Sciatic nerve (tissue), 2 donors: ENCODE measurements around the gene INPP5K. TPM values are rescaled to one million over a fixed set of nuclear protein-coding genes. Genes with fewer than 3 reads are reported as not detected.
"Not testable (repeated sequence)": the region's sequence is repeated elsewhere in the genome, so short reads cannot be mapped to it uniquely, and the experiment has no call there.

Experiments
- ATAC-seq: fragments of 200-7000 bp; cut with Tn5 transposase; one replicate; pipeline ENCODE4 v1.9.1; 2020; ENCODE audit warnings: mild to moderate bottlenecking, moderate library complexity
- DNase-seq: peaks from one replicate; pipeline ENCODE4 v3.0.0-alpha.2; 2020; ENCODE audit warnings: low spot score
- intact Hi-C: fragments of 100-400 bp; cut with DNase I; formaldehyde crosslinking; loops from one replicate; pipeline ENCODE4 v1.14.2; 2022
- total RNA-seq: library from RNA; stranded (reverse); fragmentation: NEBNext Ultra II Directional; extraction: Animal tissue kit (Norgen Biotek cat#: 25700); gene quantifications from one replicate; pipeline ENCODE4 v1.2.1, GENCODE V29; 2021
- donor health status: DM: no; HTN: no; CAD: no.
- donor health status: DM: no; HTN: no; CAD: no.

INPP5K gene
- total RNA-seq, 1 donor from 2014 or later, result 46.5 TPM

DNA sequence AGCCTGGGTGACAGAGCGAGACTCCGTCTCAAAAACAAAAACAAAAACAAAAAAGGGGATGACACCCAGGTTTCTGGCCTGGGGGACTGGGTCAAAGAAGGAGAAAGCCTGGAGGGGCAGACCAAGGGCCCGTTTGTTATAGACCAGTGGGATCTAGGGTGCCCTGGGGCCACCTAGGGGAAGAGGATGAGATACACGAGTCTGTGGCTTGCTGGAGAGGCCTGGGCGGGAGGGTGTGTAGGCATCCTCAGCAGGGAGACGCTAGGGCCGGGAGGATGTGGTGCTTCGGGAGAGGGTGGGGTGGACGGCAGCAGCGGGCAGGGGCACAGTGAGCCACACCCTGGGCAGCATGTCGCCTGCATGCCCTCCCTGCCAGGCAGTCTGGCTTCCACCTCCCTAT lies 43.2 kb downstream of the INPP5K start:
- intact Hi-C loops, result no loop called here
- ATAC-seq (no peak), DNase-seq (no peak)

DNA sequence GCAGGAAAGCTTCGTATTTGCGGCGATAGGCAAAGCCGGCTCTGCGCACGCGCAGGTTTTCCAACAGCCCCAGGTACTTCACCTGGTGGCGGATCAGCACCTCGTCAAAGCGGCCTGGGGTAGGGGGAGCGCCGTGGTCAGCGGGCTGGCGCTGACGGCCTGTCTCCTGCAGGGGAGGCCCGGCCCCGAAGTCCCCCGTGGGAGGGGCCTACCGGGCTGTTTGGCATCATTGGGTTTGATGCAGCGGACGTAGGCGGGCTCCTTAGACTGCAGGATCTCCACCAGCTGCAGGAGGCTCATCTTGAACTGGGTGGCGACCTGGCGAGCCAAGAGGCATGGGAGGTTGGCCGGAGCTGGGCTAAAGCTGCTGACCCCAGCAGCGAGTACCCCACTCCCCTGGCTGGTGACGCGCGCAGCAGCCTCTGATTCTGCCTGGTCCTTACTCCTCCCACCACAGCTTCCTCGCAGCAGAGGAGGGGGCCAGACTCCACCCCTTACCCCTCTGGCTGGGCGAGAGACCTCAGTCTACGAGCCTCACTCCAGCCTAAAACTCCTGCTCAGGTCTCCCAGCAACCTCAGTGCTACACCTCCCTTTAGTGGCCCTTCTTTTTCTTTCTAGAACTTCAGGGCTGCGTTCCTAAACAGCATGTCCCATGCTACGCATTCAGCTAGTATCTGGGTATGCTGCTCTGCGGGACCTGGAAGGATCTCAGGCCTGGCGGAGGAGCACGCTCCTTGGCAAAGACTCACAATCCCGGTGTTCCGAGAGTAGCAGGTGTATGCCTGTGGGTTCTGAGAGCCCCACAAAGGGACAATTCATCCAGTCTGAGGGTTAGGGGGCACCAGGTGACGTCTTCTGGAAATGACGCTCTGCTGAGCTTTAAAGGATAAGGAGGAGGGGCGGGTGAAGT lies 44.2 kb downstream of the INPP5K start:
- no peak for DNase-seq
- no peak for ATAC-seq
- intact Hi-C loops, result no loop called here

DNA sequence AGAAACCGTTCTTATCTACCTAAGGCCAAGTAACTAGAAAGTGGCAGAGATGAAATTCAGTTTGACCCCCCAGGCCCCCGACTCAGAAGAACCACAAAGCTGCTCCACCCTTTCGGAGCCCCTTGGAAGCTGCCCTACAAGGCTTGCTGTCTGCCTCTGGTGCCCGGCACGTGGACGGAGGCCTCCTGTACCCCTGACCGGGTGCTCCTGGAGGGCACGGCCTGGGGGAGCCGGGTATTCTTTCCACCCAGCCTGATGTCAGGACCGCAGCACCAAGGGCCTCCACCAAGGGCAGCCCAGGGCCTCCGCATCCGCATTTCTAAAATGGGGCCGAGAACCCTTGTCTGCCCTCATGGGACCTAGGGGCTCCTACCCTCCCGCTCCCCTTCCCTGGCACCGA lies 44.9 kb downstream of the INPP5K start:
- DNase-seq (no peak), ATAC-seq (no peak)
- intact Hi-C loops, result no loop called here

DNA sequence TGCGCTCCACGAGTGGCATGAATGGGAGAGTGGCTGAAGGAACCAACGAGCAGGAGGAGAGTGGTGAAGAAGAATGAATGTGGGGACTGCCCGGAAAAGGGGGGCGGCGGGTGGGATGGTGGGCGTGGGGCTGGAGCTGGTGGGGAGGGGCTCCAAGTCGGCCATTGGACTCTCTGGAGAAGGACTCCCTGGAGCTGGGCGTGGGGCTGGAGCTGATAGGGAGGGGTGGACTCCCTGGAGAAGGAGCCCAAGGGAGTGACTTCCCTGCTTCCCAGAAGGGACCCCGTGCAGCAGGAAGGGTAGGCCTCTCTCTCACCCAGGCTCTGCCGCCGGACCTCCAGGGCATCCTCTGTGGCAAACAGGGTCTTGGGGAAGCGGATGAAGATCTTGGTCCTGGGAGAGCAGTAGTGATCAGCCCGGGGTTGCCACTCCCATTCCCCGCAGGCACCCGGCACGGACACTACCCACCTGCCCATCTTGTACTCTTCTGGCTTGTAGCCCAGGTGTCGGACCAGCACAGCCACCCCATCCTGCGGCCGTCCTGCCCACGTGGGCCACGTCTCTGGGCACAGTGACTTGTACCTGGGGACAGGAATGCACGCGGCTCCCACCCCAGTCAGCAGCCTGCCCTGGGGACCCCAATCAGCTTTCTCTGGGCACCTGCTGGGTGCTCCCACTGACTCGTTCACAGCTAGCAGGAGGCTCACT lies 45.5 kb downstream of the INPP5K start:
- intact Hi-C loops, result no loop called here
- no peak for ATAC-seq
- no peak for DNase-seq

DNA sequence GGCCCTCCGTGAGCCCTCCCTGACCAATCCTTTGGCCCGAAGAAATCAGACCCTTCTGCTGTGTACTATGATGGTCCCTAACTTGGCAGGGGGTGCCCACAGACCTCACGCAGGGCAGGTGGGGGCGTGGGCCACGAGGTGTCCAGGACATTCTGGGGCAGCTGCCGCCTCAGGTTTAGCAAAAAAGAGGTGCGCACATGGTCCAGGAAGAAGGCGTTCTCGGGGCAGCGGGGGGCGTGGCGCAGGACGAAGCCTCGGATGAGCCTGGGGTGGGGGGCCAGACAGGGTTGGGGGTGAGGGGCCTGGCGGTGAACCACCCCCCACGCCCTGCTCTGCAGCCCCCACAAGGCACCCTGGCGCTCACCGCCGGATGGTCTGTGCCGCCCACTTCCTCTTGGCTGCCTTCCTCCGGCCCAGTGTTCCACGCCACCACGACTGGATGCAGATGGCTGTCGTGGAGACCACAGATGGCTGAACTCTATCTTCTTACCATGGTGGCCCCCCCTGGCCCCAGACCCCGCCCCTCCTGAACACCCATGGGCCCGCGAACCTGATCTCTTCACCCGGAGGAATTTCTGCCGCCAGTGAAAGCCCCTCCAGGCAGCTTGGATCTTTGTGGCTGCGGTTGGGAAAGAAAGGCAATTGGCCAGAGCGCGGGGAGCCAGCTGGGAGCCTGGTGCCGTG lies 46.2 kb downstream of the INPP5K start:
- intact Hi-C loops, result no loop called here
- DNase-seq (no peak), ATAC-seq (no peak)

DNA sequence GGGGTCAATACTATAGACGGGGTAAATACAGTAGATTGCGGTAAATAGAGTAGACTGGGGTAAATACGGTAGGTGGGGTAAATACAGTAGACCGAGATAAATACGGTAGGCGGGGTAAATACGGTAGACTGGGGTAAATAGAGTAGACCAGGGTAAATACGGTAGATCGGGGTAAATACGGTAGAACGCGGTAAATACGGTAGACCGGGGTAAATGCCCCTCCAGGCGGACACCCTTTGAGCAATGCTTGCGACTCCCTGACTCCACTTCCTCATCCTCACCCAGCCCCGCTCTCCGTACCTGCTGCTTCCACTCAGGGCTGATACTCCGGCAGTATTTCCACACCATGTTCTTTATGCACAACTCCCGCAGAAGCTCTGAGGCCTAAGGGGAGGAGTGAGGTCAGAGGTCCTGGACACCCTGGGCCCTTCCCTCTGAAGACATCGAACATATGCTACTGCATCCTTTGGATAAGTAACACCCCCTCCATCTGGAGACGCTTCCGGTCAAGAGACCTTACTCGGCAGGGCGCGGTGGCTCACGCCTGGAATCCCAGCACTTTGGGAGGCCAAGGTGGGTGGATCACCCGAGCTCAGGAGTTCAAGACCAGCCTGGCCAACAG lies 47.1 kb downstream of the INPP5K start:
- ATAC-seq, result no peak
- DNase-seq, result no peak

DNA sequence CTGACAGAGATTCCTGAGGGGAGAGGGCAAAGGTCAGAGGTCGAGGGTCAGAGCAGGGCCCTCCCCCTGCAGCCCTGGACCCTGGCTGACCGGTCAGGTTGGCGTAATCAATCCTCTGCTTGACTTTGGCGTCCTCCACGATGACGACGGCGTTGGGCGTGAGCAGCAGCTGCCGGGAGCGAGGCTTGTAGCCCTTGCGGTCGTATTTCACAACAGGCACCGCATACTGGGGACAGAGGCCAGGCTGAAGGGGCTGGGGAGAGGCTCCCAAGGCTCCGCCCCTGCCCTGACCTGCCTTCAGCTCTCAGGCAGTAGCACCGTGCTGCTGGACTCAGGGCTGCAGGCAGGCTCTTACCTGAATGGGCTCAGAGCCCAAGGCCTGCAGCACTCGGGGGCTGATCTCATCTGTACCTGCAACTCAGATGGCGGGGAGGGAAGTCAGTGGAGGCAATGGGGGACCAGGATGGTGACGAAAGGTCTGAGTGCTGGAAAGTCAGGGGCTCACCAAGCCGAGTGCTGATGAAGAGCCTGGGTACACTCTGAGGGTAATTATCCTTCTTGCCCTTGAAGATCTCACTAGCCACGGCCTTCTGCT lies 48.4 kb downstream of the INPP5K start:
- ATAC-seq, result peak; percentile 85
- intact Hi-C loops, result no loop called here
- DNase-seq, result peak; percentile 83

More for the DNA sequence above, 47.1 kb downstream of the INPP5K start:
- intact Hi-C loops, result no loop called here

DNA sequence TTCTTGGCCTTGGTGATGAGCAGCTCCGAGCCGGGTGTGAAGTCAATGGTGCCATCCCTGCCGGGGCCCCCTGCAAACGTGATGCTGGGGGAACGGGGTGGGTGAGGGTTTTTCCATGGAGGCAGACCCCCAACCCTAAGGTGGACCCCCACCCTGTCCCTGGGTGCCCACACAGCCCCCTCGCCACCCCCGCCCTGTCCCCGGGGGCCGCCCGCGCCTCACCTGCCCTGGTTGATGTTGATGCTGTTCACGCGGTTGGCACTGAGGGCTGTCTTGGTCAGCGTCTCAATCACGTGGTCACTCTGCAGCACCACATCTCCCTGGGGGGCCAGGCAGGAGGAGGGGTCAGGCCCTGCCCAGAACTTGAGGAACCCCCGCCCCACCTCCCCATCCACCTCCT lies 49.2 kb downstream of the INPP5K start:
- no peak for DNase-seq
- no peak for ATAC-seq
- intact Hi-C loops, result no loop called here

DNA sequence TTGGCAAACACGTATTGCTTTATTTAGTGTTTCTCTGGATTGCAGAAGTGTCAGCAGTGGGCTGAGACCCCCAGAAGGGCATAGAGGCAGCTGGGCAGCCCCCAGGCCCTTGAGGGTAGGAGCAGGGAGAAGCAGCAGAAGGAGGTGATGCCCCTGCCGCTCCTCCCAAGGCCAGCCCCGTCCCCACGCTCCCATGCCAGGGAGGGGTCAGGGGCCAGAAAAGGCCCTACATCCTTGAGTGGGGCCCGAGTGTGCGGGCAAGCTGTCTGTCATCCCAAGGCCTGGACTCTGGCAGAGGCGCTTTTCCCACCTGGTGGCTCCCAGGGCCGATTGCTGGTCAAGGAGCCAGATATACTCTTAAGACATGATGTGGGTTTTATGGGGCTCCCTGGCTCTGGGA lies 52.2 kb downstream of the INPP5K start:
- DNase-seq (no peak), ATAC-seq (no peak)
- intact Hi-C loops, result no loop called here

DNA sequence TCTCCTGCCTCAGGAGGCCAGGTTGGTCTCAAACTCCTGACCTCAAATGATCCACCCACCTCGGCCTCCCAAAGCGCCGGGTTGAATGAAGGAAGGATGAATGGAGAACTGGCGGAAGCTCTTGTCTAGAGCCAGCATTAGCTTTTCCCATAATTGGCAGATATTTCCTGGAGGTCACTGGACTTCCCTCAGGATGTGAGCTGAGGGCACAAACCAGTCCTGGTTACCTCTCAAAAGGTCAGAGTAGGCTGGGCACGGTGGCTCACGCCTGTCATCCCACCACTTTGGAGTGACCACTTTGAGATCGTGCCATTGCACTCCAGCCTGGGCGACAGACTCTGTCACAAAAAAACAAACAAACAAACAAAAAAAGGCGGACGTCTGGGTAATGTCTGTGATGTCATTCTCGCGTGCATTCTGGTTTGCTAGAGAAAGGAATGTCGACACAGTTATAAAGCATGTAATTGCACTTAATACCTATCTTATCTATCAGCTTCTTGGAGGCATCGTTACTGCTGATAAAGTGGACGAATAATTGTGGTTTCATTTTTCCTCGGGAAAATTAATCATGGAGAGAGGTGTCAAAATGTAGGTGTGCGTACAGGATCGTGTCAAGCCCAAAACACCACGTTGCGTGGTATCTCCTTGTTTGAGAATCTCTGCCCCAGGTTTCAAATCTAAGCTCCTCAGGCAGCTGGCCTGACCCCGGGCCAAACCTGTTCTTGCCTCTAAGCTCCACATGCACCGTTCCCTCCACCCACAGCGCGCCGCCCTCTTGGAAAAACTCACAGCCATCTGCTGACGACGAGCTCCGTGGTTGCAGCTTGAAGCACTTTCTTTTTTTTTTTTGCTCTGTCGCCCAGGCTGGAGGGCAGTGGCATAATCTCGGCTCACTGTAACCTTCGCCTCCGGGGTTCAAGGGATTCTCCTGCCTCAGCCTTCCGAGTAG lies 54.0 kb downstream of the INPP5K start:
- DNase-seq (no peak), ATAC-seq (no peak)
- intact Hi-C loops, result no loop called here

DNA sequence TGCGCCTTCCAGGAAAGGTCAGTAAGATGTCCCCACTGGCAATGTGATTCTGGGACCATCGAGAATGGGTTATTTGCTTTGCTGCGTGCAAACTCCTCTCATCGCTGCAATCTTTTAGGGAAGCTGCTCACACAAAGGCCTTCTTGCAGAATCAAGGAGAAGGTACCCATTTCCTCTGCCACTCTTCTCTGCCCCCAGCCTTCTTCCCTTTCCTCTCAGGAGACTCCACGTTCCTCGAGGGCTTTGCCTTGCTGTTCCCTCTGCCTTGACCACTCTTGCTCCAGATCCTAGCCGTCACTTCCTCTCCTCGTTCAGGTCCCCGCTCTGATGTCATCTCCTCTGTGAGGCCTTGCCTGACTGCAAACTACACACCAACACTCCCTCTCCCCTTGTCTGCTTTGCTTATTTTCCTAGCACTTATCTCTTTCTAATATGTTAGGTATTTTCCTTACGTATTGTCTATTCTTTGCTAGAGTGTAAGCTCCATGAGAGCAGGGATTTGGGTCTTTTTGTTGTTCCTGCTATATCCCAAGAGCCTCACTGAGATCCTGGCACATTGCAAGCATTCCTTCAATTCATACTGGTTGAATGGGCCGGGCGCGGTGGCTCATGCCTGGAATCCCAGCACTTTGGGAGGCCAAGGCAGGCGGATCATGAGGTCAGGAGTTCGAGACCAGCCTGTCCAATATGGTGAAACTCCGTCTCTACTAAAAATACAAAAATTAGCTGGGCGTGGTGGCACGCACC lies 55.0 kb downstream of the INPP5K start:
- ATAC-seq, result no peak
- intact Hi-C loops, result no loop called here
- no peak for DNase-seq

DNA sequence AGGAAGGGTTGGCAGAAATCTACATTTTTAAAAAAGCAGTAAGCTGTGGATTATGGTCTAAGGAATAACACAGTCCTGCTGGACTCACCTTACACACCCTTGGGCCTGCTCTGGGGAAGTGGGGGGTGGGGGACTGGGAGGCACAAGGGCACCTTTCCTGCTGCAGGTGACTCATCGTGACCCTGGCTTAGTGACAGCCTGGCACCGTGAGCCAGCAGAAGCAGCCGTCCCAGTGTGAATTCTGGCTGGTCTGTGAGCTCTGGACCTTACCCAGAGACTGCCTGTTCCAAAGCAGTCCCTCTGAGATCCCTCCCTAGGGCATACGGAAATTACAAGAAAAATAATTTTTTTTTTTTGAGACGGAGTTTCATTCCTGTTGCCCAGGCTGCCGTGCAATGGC lies 56.2 kb downstream of the INPP5K start:
- DNase-seq, result no peak
- intact Hi-C loops, result no loop called here
- ATAC-seq, result no peak

DNA sequence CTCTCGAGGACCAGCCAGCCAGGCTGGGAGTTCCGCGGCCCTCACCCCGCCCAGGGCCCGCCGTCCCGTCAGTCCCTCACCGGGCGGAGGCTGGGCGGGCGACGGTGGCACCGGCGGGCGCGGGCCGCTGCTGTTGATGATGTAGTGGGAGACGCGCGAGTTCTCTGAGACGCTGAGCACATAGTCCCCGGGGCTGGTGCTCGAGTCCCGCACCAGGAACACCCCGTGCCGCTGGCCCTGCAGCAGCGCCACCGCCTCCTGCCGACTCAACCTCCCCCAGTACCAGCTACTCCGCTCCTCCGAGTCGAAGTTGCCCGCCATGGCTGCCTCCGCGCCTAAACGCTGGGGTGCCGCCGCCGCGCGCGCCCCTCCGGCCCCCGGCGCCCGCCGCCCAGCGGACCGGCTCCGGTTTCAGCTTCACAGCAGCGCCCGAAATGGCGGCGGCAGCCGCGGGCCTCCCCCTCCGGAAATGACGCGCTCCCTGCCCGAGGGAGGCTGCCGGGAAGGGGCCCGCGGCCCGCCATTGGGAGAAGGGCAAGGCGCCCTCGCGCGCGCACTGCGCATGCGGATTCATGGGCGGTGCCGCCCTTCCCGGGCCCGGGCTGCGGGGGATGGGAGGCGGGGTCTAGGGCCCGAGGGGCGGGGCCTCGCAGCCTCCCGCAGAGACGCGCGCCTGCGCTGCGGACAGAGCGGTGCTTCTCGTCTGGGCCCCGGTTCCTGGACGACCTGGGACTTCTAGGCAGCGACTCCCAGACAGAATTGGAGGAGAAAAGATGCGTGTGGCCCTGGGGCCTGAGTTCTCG lies 60.4 kb downstream of the INPP5K start, which contains the start of gene CRK:
Gene CRK, minus strand, starts transcription at position 436 of the 803 bp plus-strand sequence. Its CDS starts 115 bp downstream, at position 321.
- DNase-seq (peak; percentile 99), ATAC-seq (peak; percentile 98)
- intact Hi-C loops, result no loop called here

DNA sequence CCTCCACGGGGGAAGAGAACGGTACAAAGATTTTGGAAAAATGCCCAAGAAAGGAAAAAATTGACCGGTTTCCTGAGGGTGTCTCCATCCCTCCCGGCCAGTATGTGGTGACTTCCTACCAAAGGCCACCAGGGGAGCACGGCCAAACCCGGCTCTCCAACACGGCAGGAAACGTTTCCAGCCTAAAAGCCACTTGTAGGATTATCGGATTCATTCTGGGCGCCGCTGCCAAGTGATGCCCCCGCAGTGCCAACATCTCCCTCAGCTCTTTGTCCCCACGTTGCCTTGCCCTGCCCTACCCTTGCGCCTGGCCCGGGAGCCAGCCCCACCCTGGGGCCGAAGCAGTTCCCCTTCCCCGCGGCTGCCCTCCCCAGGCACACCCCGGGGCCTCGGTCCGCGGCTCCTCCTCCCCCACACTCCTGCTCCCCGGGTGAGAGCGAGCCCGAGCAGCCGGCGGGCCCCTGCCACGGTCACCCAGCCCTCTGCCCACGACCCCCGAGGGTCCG lies 61.1 kb downstream of the INPP5K start:
- DNase-seq (peak; percentile 75), ATAC-seq (peak; percentile 41)
- intact Hi-C loops, result no loop called here

DNA sequence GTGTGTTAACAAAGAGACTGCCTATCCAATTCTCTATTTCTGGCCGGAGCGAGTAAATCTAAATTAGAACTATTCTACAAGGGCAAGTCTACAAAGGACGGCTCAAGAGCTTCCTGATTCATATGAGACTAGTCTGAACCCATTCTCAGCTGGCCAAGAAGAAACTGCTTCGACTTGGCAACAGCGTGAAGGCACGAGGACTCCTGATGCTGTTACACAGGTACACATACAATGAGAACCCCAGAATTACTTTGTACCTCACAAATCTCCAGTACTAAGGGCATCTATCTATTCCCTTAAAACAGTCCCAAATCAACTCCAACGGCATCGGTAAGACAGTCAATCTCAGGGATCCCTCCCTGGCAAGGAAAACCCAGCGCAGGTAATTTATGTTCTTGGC lies 61.9 kb downstream of the INPP5K start:
- DNase-seq (no peak), ATAC-seq (no peak)
- intact Hi-C loops, result no loop called here

DNA sequence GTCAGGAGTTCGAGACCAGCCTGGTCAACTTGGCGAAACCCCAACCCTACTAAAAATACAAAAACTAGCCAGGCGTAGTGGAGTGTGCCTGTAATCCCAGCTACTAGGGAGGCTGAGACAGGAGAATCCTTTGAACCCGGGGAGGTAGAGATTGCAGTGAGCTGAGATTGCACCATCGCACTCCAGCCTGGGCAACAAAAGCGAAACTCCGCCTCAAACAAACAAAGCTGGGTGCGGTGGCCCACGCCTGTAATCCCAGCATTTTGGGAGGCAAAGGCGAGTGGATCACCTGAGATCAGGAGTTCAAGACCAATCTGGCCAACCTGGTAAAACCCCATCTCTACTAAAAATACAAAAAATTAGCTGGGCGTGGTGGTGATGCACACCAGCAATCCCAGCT lies 62.7 kb downstream of the INPP5K start:
- intact Hi-C loops, DNase-seq, ATAC-seq: not testable (repeated sequence)
